Measurements from ENCODE around the gene POLE4. TPM values are rescaled to one million over a fixed set of nuclear protein-coding genes. Genes with fewer than 3 reads are reported as not detected.

Gene POLE4
- total RNA-seq, 1 experiment from 2014 or later, result 34.6 TPM

DNA sequence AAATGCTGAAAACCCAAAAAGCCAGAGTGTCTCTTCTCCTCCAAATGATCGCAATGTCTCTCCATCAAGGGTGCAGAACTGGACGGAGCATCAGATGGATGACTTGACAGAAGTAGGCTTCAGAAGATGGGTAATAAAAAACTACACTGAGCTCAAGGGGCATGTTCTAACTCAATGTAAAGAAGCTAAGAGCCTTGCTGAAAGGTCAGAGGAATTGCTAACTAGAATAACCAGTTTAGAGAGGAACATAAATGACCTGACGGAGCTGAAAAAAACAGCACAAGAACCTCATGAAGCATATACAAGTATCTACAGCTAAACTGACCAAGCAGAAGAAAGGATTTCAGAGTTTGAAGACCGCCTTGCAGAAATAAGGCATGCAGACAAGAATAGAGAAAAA is 9.7 kb upstream of the POLE4 start:
- no TSS peak for BruUV-seq (replicated peaks)
- Mint-ChIP-seq H3K27me3 (ENCODE audit: unreplicated experiment) (peaks cover 5% of the 10 kb centered on the region), H3K27ac (ENCODE audit: unreplicated experiment) (no peak overlapping the region), H3K9me3 (ENCODE audit: low read depth, unreplicated experiment) (peaks cover 3% of the 10 kb centered on the region), H3K4me3 (ENCODE audit: low read depth, unreplicated experiment) (no peak overlapping the region), H3K36me3 (ENCODE audit: insufficient read depth, unreplicated experiment) (no peaks in the 10 kb centered on the region), H3K4me1 (ENCODE audit: low read depth, unreplicated experiment) (peaks cover 10% of the 10 kb centered on the region)
- DNase-seq, result no peak
- CTCF ChIA-PET, result no interaction called here
- TF ChIP-seq, protein P1, sequence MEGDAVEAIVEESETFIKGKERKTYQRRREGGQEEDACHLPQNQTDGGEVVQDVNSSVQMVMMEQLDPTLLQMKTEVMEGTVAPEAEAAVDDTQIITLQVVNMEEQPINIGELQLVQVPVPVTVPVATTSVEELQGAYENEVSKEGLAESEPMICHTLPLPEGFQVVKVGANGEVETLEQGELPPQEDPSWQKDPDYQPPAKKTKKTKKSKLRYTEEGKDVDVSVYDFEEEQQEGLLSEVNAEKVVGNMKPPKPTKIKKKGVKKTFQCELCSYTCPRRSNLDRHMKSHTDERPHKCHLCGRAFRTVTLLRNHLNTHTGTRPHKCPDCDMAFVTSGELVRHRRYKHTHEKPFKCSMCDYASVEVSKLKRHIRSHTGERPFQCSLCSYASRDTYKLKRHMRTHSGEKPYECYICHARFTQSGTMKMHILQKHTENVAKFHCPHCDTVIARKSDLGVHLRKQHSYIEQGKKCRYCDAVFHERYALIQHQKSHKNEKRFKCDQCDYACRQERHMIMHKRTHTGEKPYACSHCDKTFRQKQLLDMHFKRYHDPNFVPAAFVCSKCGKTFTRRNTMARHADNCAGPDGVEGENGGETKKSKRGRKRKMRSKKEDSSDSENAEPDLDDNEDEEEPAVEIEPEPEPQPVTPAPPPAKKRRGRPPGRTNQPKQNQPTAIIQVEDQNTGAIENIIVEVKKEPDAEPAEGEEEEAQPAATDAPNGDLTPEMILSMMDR (IDR thresholded peaks at IDR 0.05; ENCODE audit: unreplicated experiment), result no peak
- intact Hi-C loops (cut with micrococcal nuclease; ENCODE audit: unreplicated experiment), result no loop called here

DNA sequence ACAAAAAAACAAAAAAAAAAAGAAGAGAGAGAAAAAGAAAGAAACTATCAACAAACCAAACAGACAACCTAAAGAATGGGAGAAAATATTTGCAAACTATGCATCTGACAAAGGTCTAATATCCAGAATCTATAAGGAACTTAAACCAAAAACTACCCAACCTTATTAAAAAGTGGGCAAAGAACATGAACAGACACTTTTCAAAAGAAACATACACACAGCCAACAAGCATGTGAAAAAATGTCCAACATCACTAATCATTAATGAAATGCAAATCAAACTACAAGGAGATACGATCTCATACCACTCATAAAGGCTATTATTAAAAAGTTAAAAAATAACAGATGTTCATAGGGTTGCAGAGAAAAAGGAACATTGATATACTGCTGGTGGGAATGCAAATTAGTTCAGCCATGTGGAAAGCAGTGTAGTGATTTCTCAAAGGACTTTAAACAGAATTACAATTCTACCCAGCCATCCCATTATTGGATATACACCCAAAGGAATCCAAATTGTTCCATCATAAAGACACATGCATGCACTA is 7.2 kb upstream of the POLE4 start:
- no TSS peak for BruUV-seq (replicated peaks)
- H3K27ac Mint-ChIP-seq (ENCODE audit: unreplicated experiment), result no peak overlapping the region
- CTCF ChIA-PET, result no interaction called here

DNA sequence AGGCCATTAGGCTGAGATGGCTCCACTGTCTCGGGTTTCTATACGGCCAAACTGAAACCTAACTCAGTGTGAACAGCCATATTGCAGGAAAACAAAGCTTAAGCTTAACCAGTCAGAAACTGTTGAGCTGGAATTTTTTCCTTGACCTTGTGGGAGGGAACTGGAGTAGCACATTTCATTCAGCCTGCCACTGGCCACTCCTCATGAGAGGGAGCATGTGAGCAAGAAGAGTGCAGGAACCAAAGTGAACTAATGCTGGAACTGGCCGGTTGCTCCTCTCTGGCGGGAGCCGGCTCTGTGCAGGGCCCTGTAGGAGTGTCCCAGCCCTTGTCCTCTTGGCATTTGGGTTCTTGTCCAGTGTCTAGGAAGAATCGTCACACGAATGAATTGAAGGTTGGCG is 5.9 kb upstream of the POLE4 start:
- Mint-ChIP-seq H3K27me3 (ENCODE audit: unreplicated experiment) (no peaks in the 10 kb centered on the region), H3K4me1 (ENCODE audit: low read depth, unreplicated experiment) (peaks cover 21% of the 10 kb centered on the region), H3K36me3 (ENCODE audit: insufficient read depth, unreplicated experiment) (no peaks in the 10 kb centered on the region), H3K27ac (ENCODE audit: unreplicated experiment) (no peak overlapping the region), H3K9me3 (ENCODE audit: low read depth, unreplicated experiment) (peaks cover 3% of the 10 kb centered on the region), H3K4me3 (ENCODE audit: low read depth, unreplicated experiment) (no peak overlapping the region)
- DNase-seq, result no peak
- CTCF ChIA-PET, result no interaction called here
- intact Hi-C loops (cut with micrococcal nuclease; ENCODE audit: unreplicated experiment), result no loop called here
- TF ChIP-seq, protein P1 (IDR thresholded peaks at IDR 0.05; ENCODE audit: unreplicated experiment), result no peak
- BruUV-seq (replicated peaks), result no TSS peak

More for the DNA sequence above, 7.2 kb upstream of the POLE4 start:
- H3K9me3 Mint-ChIP-seq (ENCODE audit: low read depth, unreplicated experiment), result peaks cover 3% of the 10 kb centered on the region
- intact Hi-C loops (cut with micrococcal nuclease; ENCODE audit: unreplicated experiment), result no loop called here
- TF ChIP-seq, protein P1 (IDR thresholded peaks at IDR 0.05; ENCODE audit: unreplicated experiment), result no peak
- peaks cover 21% of the 10 kb centered on the region for H3K4me1 Mint-ChIP-seq (ENCODE audit: low read depth, unreplicated experiment)
- H3K27me3 Mint-ChIP-seq (ENCODE audit: unreplicated experiment), result no peaks in the 10 kb centered on the region
- DNase-seq, result no peak
- H3K36me3 Mint-ChIP-seq (ENCODE audit: insufficient read depth, unreplicated experiment), result no peaks in the 10 kb centered on the region
- H3K4me3 Mint-ChIP-seq (ENCODE audit: low read depth, unreplicated experiment), result no peak overlapping the region

DNA sequence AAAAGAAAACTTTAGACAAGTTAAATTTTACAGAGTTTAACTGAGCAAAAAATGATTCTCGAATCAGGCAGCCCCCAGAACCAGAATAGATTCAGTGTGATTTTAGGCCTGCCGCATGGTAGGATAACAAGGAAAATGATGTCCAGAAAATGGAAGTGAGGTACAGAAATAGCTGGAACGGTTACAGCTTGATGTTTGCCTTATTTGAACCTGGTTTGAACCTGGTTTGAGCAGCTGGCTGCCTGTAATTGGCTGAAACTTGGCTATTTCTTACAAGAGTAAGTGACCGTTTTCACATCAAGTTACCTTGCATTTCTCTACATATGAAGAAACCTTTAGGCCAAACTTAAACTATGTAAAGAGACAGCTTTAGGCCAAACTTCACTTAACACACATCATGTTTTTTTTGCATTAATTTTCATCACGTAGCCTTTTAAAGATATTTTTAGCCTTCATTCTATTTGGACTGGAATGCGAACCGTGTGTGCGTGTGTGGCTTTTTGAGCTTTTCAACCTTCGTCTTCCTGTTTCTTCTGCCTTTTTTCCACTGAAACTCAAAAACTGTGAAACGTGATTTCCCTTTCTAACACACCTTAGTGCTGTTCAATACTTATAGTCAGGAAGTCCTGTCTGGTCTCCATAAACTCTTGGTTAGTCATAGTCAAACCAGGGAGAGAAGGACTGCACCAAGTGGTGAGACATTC is 4.5 kb upstream of the POLE4 start:
- peaks cover 29% of the 10 kb centered on the region for H3K4me1 Mint-ChIP-seq (ENCODE audit: low read depth, unreplicated experiment)
- BruUV-seq (replicated peaks), result no TSS peak
- H3K36me3 Mint-ChIP-seq (ENCODE audit: insufficient read depth, unreplicated experiment), result peaks cover 10% of the 10 kb centered on the region
- no peak for DNase-seq
- H3K4me3 Mint-ChIP-seq (ENCODE audit: low read depth, unreplicated experiment), result no peak overlapping the region
- H3K27me3 Mint-ChIP-seq (ENCODE audit: unreplicated experiment), result no peaks in the 10 kb centered on the region
- TF ChIP-seq, protein P1 (IDR thresholded peaks at IDR 0.05; ENCODE audit: unreplicated experiment), result no peak
- CTCF ChIA-PET, result no interaction called here
- H3K9me3 Mint-ChIP-seq (ENCODE audit: low read depth, unreplicated experiment), result peaks cover 3% of the 10 kb centered on the region
- no peak overlapping the region for H3K27ac Mint-ChIP-seq (ENCODE audit: unreplicated experiment)
- intact Hi-C loops (cut with micrococcal nuclease; ENCODE audit: unreplicated experiment), result no loop called here

All from Calu3 (cell line).